ENCODE measurements around the gene WNT7A. TPM values are rescaled to one million over a fixed set of nuclear protein-coding genes. Genes with fewer than 3 reads are reported as not detected.
"Not testable (repeated sequence)": the region's sequence is repeated elsewhere in the genome, so short reads cannot be mapped to it uniquely, and the experiment has no call there.

Gene WNT7A
- total RNA-seq, 1 donor from 2014 or later = 0.16 TPM

- ATAC-seq = no peak
These were observed 14.8 kb downstream of the WNT7A start for GRCh38 chr3:13865106-13865505.

GRCh38 chr3:13863965-13864595 lies 15.8 kb downstream of the WNT7A start:
- no peak for ATAC-seq

GRCh38 chr3:13863382-13863952 lies 16.4 kb downstream of the WNT7A start:
- no peak for ATAC-seq

GRCh38 chr3:13861461-13861860 lies 18.4 kb downstream of the WNT7A start:
- ATAC-seq = no peak

- ATAC-seq = peak; percentile 8
These were observed 19.9 kb downstream of the WNT7A start for GRCh38 chr3:13860001-13860400.

DNA sequence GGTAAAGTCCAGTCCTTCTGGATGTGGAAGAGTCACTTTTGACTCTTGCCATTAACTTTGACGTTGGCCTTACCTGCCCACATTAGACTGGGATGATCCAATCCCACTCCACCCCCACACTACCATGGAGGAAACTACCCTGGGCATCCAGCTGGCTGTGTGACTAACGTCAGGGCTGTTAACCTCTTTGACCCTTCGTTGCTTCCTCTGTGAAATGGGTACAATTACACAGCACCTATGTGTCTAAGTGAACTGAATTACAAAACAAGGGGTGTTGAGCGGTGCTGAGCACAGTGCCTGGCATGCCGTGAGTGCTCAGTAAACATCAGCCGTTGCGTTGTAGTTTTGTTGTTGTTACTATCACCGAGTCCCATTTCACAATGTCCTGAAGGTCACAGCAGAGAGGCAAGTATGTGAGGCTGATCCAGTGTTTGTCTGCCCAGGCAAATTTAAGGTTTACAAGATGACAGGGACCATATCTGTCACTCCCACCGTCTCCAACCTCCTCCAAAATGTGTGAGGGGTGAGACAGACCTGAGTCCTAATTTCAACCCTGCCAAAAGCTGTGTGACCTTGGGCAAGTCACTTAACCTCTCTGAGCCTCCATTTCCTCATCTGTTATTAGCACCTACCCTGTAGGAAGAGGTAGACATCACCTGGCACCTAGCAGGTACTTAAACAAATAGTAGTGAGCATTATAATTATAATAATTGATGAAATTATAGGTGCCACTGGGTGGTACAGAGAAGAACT lies 20.9 kb downstream of the WNT7A start:
- no peak for ATAC-seq

DNA sequence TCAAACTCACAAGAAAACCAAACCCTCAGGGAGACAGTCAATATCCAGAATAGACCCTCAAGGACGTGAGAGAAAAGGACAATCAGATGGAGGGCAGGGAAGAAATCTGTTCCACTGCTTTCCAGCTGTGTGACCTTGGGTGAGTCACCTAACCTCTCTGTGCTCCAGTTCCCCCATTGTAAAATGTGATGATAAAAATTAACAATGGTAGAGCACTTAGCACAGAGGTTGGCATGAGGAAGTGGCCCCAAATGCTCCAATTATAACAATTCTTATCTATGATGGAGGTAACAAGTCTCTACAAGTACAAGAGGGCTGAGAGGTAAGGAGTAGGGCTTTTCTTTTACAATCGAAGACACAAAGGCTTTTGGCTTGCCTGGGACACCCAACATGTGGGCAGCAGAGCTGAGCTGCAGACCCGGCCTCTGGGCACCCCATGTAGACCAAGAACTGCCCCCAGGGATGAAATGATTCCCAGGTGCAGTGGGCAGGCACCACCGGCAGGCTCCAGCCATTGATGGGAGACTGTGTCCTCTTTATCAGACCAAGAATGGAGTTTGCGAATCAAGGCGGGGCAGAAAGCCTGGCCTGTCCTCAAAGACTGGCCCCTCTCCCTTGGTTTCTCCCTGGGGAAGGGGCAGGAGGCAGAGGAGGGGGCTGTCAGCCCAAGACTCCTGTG lies 22.0 kb downstream of the WNT7A start:
- peak; percentile 3 for ATAC-seq

DNA sequence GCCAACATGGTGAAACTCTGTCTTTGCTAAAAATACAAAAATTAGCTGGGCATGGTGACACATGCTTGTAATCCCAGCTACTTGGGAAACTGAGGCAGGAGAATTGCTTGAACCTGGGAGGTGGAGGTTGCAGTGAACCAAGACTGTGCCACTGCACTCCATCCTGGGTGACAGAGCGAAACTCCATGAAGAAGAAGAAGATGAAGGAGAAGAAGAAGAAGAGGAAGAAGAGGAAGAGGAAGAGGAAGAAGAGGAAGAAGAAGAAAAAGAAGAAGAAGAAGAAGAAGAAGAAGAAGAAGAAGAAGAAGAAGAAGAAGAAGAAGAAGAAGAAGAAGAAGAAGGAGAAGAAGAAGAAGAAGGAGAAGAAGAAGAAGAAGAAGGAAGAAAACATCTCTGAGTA lies 23.2 kb downstream of the WNT7A start:
- ATAC-seq = not testable (repeated sequence)

GRCh38 chr3:13856006-13856405 lies 23.9 kb downstream of the WNT7A start:
- ATAC-seq = no peak

DNA sequence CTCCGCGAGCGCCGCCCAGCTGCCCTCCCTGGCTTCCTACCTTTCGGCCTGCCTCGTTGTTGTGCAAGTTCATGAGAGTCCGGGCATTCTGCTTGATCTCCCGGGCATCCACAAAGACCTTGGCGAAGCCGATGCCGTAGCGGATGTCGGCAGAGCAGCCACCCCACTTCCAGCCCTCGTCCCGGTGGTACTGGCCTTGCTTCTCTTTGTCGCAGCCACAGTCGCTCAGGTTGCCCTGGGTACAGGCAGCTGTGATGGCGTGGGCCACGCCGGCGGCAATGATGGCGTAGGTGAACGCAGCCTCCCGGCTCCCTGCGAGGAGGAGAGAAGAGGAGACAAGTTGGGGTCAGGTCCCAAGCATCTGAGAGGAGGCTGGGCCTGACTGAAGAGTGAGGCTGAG lies 25.4 kb downstream of the WNT7A start:
- ATAC-seq = no peak

GRCh38 chr3:13853978-13854296 lies 25.9 kb downstream of the WNT7A start:
- ATAC-seq = peak; percentile 72

DNA sequence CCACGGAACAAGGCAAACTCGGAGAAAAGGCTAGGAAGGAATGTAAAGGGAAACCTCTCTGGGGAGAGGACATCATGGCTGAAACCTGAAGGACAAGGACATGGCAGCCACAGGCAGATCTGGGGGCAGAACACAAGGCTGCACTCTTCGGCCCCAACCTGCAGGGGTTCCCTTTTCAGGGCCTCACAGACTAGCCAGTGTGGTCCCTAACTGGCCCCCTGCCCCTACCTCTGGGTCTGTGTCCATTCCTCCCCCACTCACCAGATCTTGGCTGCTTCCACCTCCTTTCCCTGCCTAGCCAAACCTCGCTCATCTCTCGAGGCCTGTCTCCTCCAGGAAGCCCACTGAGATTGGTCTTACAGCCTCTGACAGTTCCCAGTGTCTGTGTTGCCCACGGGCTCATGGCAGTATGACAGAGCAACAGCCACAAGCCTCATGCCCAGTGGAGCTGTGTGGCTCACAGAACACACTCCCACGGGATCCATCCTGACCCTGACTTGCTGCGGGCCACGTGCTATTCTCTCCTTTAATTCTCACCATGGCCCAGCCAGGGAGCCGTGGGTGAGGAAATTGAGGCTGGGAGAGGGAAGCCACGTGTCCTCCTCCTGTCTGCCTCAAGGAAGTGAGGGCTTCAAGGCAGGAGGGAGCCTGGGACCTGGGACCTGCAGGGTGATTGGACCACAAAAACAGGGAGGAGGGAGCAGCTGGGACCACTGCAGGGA lies 26.5 kb downstream of the WNT7A start:
- ATAC-seq = no peak

DNA sequence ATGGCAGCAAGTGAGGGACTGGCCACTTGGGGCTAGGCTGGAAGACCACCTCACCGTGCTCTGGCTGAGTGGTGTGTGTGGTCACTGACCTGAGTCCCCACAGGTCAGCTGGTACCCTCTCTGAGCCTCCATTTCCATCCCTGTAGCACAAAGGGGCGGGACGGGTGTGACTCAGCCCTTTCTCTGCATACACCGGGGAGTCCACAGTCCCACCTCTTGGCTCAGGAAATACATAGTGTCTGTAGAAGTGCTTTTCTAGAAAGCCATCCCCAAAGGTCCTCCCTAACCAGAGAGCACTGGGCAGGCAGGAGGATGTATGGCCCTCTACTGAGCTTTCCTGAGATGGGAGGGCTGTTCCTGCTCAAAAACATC lies 27.2 kb downstream of the WNT7A start:
- ATAC-seq = peak; percentile 44

DNA sequence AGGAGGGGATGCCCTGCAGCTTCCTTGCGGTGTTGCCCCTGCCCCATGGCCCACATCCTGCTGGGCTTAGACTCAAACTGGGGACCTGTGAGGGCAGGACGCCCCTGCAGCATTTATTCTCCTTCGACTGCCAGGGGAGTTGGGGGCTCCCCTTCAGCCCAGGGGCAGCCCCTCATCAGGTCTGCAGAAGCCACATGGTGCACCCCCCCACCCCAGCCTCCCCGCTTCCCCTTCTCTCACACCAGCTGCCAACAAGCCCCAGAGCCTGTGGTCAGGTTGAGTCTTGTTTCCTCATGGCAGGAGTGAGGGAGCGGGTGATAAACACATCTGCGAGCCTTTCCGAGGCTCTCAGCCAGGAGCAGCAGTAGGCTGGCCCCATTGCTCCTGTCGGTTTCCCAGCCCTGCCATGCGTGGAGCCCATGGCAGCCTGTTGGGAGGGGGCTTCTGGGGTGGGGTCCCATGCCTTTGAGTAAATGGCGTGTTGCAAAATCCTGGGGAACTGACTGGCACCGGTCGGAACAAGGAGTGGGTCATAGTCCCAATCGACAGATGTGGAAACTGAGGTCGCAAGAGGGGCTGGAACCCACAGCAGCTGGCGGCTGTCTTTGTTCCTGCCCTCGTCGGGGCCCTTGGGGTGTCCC lies 27.8 kb downstream of the WNT7A start:
- peak; percentile 31 for ATAC-seq

DNA sequence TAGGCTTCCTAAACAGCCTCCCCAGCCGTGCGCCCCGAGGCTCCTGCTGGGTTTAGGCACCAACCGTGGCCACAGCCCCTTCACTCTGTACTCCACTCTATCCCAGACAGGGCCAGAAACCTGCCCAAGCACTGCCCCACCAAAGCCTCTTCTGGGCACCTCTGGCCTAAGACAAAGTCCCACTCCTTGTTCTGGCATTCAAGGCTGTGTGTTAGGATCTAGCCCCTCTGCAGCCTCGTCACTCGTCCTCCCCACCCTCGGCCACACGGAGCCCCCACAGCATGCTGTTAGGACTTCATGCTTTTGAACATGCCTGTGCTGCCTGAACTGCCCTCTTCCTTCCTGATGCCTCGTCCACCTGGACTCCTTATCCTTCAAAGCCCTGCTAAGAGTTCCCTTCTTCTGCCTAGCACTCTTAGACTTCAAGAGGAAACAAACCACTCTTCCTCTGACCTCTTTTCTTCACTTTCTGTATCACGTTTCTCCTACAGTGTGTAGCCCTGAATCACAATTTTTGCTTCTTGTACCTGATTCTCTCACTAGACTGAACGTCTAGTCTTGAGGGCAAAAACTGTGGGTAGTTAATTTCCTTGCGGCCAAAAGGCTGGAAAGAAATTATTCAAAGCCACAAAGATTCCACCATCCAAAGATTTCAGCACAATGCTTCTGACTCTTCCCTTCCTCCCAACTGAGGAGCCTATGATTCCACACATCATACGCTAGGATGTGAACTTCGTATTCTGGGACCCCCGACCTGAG lies 28.6 kb downstream of the WNT7A start:
- ATAC-seq = no peak

DNA sequence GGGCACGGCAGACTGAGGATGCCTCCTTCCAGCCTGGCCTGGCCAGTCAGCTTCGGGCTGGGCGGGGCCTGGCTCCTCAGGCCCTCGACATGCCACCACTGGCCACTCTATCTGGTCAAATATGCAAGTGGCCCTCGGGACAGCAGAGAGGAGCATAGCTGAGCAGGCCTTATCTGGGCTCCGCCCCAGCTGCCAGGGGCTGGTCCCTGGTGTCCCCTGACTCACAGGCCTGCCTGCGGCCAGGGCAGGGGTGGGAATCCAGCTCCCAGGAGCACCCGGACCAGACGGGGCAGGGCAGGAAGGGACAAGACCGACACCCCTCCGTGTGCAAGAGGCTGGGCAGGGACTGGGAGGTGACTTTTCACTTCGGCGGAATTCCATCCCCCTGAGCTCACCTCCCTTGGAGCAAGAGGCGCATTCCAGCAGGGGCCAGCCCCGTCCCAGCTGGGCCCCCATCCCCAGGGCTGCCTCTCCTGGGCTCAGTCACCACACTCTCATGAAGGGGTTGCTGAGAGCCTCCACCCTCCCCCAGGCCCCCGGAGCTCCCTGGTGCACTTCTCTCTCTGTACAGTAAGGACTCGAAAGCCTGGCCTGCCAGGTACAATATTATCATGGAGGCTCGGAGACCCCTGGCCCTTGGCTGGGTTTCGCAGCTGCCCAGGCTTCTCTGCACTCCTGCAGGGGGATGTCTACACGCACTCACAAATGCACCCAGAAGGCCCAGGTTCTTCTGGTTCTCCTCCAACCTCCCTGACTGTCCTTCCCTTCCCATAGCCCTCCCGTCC lies 29.5 kb downstream of the WNT7A start:
- peak; percentile 92 for ATAC-seq

DNA sequence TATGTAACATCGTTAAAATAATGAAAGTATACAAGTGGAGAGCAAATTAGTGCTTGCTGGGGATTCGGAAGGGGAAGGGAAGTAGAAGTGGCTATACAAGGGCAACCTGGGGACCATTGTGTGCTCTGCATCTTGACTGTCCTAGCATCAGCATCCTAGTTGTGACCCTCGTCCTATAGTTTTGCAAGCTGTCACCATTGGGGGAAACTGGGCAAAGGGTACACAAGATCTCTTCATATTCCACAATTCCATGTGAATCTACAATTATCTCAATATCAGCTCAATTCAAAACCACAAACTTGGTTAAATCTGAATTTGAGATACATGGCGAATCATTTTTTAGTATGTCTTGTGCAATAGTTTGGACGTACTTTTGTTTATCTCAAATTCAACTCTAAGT lies 30.9 kb downstream of the WNT7A start:
- no peak for ATAC-seq

DNA sequence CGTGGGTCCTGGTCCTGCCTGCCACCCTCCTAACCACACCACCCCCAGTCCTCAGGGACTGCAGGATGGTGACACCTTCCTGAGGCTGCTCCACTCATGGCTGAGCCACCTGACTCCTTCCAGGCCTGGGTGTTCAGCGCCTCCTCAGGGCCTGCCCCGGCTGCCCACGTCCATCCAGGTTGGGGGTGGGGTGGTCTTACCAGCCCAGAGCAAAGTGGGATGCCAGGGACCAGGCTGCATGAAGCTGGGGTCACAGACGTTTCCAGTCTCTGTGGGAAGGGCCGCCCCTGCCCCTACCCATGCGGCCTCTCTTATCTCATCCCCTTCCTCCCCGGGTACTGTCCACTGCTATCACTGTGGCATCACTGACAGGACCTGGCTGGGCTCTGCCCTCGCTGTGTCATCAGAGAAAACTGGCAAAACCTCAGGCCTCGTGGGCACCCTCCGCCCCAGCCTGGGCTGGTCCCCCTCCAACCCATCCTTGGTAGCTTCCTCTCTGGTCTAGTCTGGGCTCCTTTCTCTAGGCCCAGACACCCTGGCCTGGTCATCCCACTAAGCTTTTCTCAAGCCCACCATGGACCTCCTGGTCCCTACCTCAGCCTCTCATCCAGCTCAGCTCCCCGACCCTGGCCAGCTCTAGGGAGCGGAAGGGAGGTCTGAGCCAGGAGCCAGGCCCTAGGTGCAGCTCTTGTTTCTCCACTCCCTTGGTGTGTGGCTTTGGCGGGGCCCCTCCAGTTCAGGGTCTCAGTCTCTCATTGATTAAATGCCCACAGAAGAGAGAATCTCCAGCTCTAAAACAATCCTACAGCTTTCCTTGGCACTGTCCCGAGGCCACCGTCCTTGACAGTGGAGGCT lies 32.9 kb downstream of the WNT7A start:
- ATAC-seq = no peak

DNA sequence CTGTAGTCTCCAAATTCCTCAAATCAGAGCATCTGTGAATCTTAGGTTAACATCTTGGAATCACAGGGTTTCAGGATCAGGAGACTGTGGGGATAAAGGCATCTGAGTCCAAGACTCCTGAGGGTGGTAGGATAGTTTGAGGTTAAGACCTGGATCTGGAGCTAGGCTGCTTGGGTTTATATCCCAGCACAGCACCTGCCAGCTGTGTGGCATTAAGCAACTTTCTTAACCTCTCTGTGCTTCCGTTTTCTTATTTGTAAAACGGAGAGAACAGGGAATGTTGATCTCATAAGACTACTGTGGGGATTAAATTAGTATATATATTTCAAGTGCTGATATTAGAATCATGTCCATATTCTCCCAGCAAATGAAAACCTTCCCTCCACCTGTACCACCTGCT lies 33.6 kb downstream of the WNT7A start:
- no peak for ATAC-seq

- no peak for ATAC-seq
These were observed 34.1 kb downstream of the WNT7A start for GRCh38 chr3:13845806-13846205.
